Measurements from ENCODE around the gene ACOT7.

GRCh38 chr1:6268415-6268814 is 125.2 kb downstream of the ACOT7 start:
- TF ChIP-seq ZNF609 (CRISPR knock-in tag; IDR thresholded peaks at IDR 0.05; ENCODE audit: borderline replicate concordance) (no peak), CTCF (CRISPR knock-in tag; IDR thresholded peaks at IDR 0.05) (no peak), SRSF9 (IDR thresholded peaks at IDR 0.05; ENCODE audit: borderline replicate concordance, insufficient read depth, low read depth, low read length, poor library complexity, severe bottlenecking) (no peak), TP53 (CRISPR knock-in tag; conservative IDR thresholded peaks at IDR 0.05) (no peak), FOSL1 (CRISPR knock-in tag; IDR thresholded peaks at IDR 0.05; ENCODE audit: borderline replicate concordance) (no peak), NR3C1 (CRISPR knock-in tag; IDR thresholded peaks at IDR 0.05) (no peak), REST (IDR thresholded peaks at IDR 0.05; ENCODE audit: borderline replicate concordance in 1 of 2, low read depth in 1 of 2, low read length in 2 of 2) (no peak), POLR2A (IDR thresholded peaks at IDR 0.05; ENCODE audit: insufficient read depth in 1 of 2, low read depth in 2 of 2, low read length in 2 of 2) (no peak), ELK4 (CRISPR knock-in tag; IDR thresholded peaks at IDR 0.05; ENCODE audit: borderline replicate concordance) (no peak), CBX1 (IDR thresholded peaks at IDR 0.05; ENCODE audit: low read depth) (no peak), HIVEP1 (CRISPR knock-in tag; IDR thresholded peaks at IDR 0.05) (no peak), ELF4 (CRISPR knock-in tag; IDR thresholded peaks at IDR 0.05; ENCODE audit: borderline replicate concordance) (no peak), KDM1A (CRISPR knock-in tag; IDR thresholded peaks at IDR 0.05) (no peak), SKI (IDR thresholded peaks at IDR 0.05; ENCODE audit: partially characterized antibody) (no peak)

Data from HepG2 (cell line).